HG02610 (cell line): ENCODE results near the gene PREB.
A peak's percentile ranks its signal among the peaks of the same experiment; 100 is the strongest.
"Not testable (repeated sequence)": the region's sequence is repeated elsewhere in the genome, so short reads cannot be mapped to it uniquely, and the experiment has no call there.

Experiments used
- ATAC-seq: cut with Tn5 transposase; IDR thresholded peaks from one replicate; pipeline ENCODE4 v1.9.1; 2021; ENCODE audit warnings: mild to moderate bottlenecking, moderate library complexity; ENCODE audit not compliant: unreplicated experiment

Gene PREB, protein sequence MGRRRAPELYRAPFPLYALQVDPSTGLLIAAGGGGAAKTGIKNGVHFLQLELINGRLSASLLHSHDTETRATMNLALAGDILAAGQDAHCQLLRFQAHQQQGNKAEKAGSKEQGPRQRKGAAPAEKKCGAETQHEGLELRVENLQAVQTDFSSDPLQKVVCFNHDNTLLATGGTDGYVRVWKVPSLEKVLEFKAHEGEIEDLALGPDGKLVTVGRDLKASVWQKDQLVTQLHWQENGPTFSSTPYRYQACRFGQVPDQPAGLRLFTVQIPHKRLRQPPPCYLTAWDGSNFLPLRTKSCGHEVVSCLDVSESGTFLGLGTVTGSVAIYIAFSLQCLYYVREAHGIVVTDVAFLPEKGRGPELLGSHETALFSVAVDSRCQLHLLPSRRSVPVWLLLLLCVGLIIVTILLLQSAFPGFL

GRCh38 chr2:27133905-27134780 is at the start of gene PREB:
PREB (minus strand) TSS chr2:27134636; CDS start chr2:27134421, 215 bp downstream.
- peak; percentile 88 for ATAC-seq

DNA sequence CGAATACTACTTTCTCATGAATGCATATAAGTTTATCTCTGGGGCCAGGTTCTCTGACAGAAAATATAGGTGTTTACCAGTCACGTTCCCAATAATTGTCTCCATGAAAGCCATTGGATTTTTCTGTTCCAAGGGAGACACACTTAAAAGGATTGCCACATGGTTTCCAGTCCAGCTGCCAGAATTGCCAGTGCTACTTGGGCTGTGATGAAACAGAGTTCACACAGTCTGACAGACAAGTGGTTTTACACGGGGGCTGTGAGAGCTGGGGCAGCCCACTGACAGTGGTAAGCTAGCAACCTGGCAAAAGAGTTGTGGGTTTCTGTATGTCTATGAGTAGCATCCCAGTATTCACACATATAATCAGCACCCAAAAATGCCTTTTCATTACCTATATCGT is 49.7 kb upstream of the PREB start:
- no peak for ATAC-seq

- ATAC-seq = no peak
Observed at GRCh38 chr2:27182346-27182745, 47.9 kb upstream of the PREB start.

- no peak for ATAC-seq
Observed at GRCh38 chr2:27179344-27180000, 45.0 kb upstream of the PREB start.

DNA sequence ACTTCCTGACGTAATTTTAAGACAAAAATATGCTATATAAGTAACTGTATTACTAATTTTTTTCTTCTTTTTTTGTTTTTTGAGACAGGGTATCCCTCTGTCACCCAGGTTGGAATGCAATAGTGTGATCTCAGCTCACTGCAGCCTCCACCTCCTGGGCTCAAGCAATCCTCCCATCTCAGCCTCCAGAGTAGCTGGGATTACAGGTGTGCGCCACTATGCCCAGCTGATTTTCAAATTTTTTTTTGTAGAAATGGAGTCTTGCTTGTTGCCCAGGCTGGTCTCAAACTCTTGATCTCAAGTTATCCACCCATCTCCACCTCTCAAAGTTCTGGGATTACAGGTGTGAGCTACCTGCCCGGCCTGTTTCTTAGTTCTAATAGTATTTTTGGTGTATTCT is 44.0 kb upstream of the PREB start:
- ATAC-seq = no peak

DNA sequence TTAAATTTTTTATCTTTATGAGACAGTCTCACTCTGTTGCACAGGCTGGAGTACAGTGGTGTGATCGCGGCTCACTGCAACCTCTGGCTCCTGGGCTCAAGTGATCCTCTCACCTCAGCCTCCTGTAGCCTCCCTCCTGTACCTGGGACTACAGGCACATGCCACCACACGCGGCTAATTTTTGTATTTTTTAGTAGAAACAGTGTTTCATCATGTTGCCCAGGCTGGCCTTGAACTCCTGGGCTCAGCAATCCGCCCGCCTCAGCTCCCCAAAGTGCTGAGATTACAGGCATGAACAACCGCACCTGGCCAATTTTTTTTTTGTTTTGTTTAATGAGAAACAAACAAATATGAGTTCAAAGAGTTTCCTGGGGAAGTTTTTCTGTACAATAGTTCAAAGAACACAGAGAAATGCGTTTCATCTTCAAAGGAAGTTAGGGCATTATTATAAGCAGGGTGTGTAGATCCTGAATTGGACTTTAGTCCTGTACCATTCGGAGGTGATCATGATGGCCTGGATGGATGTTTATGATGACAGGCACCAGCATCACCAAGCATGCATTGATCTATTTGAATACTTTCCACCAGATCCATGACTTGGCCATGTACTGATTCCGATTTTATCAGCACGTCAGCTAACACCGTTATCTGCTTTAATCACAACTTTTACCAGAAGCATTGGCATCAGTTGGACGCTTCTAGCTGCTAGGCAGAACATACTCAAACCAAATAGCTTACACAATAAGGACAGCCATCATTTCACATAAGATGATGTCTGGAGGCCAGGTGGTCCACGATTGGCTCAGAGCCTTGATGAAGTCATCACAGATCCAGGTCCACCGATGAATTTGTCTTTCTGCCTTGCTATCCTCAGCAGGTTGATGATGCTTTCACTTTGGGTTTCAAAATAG is 43.3 kb upstream of the PREB start:
- no peak for ATAC-seq

DNA sequence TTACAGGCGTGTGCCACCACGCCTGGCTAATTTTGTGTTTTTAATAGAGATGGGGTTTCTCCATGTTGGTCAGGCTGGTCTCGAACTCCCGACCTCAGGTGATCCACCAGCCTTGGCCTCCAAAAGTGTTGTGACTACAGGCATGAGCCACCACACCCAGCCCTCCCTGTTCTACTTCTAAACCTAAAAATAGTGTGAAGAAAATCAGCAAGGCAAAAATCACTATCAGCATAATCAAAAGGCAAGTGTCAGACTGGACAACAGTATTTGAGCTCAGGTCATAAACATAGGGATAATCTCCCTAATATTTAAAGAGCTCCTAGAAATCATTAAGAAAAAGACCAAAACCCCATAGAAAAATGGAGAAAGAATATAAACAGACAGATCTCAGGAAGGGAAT is 41.3 kb upstream of the PREB start:
- not testable (repeated sequence) for ATAC-seq

DNA sequence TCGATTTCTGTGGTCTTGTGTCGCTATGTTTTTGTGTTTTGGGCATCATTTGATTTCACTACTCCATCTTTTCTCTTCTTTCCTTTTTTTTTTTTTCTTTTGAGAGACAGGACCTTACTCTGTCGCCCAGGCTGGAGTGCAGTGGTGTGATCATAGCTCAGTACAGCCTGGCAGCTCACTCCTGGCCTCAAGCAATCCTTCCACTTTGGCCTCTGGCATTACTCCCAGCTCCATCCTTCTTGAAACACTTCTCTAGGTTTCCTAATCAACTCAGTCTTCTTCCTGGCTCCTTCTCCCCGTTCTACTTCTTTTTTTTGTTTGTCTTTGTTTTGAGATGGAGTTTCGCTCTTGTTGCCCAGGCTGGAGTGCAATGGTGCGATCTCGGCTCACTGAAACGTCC is 40.9 kb upstream of the PREB start:
- no peak for ATAC-seq

- ATAC-seq = no peak
Observed at GRCh38 chr2:27174638-27175037, 40.2 kb upstream of the PREB start.

- ATAC-seq = no peak
Observed at GRCh38 chr2:27171351-27171848, 37.0 kb upstream of the PREB start.

DNA sequence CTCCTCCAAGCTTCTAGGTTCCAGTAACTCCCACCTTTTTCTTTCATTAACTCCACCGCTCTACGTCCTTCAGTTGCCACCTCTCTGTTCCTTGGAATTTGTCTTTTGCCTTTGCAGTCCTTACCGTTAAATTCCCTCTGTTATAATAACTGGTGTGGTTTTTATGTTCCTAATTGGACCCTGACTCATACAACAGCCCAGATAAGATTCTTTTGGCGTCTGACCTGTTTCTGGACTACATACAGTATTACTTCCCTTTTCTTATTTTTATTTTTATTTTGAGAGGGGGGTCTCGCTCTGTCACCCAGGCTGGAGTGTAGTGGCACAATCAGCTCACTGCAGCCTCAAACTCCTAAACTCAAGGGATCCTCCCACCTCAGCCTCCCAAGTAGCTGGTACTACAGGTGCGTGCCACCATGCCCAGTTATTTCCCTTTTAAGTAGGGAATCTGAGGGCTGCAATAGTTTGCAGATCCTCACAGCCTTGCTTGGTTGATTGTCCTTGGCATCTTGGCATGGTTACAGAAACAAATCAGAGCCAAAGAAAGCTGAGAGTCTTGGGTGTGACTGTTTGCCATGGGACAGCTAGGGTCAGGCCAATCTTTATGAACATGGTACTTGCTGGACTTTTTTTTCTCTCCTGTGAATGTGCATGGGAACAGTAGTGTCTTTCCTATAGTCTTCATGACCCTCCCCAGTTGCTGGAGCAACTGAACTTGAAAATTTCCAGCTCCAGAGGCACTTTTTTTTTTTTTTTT is 36.3 kb upstream of the PREB start:
- no peak for ATAC-seq

GRCh38 chr2:27164960-27165763 is 30.7 kb upstream of the PREB start:
- no peak for ATAC-seq

DNA sequence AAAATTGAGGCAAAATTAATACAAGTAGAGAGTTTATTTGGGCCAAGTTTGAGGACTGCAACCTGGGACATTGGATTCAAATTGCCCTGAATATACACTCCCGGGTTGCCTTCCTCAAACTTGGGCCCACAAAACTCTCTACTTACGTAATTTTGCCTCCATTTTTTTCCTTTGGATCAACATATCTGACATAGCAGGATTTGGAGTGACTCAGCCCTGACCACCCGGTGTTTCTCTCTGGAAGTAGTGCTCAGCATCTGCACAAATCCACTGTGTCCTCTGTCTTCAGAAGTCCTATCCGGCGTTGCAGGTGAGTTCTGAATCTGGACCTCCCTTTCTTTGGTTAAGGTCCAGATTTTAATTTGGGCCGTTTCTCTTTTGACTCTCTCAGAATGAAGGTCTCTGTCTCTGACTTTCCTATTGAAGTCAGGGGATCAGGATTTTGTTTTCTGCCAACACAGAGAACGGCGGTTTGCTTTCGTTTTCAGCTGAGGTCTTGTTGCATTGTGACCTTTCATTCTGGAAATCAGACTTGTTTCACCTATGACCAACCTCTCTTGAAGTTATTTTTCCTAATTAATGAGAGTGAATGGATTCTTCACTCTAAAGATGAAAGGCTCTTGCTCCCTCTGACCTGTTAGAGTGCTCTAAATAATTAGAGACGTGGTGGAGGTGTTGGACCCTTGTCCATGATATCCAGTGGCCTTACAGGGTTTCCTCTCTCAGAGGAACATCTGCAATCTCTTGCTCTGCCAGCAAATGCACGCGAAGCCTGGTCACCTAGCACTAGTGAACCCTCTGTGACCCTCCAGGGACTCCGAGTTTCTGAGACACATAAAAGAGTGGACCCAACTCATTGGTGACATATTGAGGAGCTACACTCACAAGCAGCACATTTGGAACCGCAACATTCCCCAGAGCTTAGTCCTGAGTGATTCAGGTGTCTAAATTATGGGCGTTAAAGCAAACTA is 28.0 kb upstream of the PREB start:
- ATAC-seq = no peak

GRCh38 chr2:27160191-27160590 is 25.8 kb upstream of the PREB start:
- no peak for ATAC-seq

DNA sequence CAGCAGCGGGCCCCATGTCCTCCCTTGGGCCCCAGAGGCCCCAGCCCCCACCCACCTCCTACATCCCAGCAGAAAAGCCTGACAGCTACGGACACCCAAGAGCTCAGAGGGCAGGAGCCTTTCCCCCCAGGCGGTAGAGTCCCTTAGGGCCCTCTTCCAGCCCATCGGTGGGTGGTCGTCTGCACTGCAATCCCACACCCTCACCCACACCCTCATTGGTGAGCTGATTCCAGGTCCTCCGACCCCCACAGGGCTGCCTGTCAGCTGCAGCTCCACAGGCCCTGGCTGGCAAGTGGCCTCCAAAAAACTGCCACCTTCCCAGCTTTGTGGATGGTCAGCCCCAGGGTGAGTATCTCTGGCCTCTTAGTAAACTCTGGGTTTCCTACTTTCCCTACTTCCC is 24.8 kb upstream of the PREB start:
- no peak for ATAC-seq

- no peak for ATAC-seq
Observed at GRCh38 chr2:27158468-27158867, 24.0 kb upstream of the PREB start.

DNA sequence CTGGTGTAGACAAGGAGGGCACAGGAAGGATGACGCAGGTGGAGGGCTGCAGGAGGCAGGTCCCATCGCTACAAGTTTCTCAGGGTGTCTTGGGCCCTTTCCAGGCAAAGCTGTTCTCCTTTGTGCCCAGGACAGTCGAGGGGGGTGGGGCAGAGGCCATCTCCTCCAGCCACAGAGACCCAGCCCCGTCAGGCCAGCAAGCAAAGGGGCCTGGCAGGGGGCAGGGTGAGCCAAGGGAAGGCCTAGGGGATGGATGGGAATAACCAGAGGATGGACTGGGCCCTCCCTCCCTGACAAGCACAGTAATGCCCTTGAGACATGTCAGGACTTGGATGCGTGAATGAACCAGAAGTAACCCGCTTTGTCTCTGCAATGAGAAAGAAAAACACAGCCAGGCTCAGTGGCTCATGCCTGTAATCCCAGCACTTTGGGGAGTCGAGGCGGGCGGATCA is 20.7 kb upstream of the PREB start:
- no peak for ATAC-seq
